GM23248 (cell line): ENCODE data around the gene TAS2R10. TPM values are rescaled to one million over a fixed set of nuclear protein-coding genes. Genes with fewer than 3 reads are reported as not detected.

Experiments
- DNase-seq: peaks from one replicate; pipeline ENCODE4 v3.0.0-alpha.2; 2015
- H2AFZ ChIP-seq: fragments of 200-600 bp; sonication (generic); 2 replicates; pipeline ENCODE4 v1.6.1; 2016; ENCODE audit warnings: antibody characterized with exemption
- H3F3A ChIP-seq: fragments of 200-600 bp; sonication (generic); 2 replicates; pipeline ENCODE4 v1.6.1; 2016; ENCODE audit warnings: mild to moderate bottlenecking, antibody characterized with exemption, mixed run types; ENCODE audit not compliant: insufficient read depth
- H3K27ac ChIP-seq: fragments of 200-600 bp; sonication (generic); 2 replicates; pipeline ENCODE4 v1.5.1; 2016; ENCODE audit warnings: mild to moderate bottlenecking
- H3K27me3 ChIP-seq: fragments of 200-600 bp; sonication (generic); replicated peaks from 2 replicates; pipeline ENCODE4 v1.6.1; 2016; ENCODE audit warnings: mild to moderate bottlenecking; ENCODE audit not compliant: insufficient read depth
- H3K36me3 ChIP-seq: fragments of 200-600 bp; sonication (generic); 2 replicates; pipeline ENCODE4 v1.6.1; 2016; ENCODE audit warnings: low read depth, mild to moderate bottlenecking
- H3K4me1 ChIP-seq: fragments of 200-600 bp; sonication (generic); 2 replicates; pipeline ENCODE4 v1.6.1; 2016; ENCODE audit warnings: mild to moderate bottlenecking; ENCODE audit not compliant: insufficient read depth
- H3K4me2 ChIP-seq: fragments of 200-600 bp; sonication (generic); one replicate; pipeline ENCODE4 v1.6.1; 2016; ENCODE audit warnings: mild to moderate bottlenecking; ENCODE audit not compliant: unreplicated experiment
- H3K4me3 ChIP-seq: fragments of 200-600 bp; sonication (generic); 2 replicates; pipeline ENCODE4 v1.5.1; 2016; ENCODE audit warnings: mild to moderate bottlenecking
- H3K79me2 ChIP-seq: fragments of 200-600 bp; sonication (generic); 2 replicates; pipeline ENCODE4 v1.6.1; 2016; ENCODE audit warnings: mild to moderate bottlenecking; ENCODE audit not compliant: insufficient read depth
- H3K9ac ChIP-seq: fragments of 200-600 bp; sonication (generic); 2 replicates; pipeline ENCODE4 v1.6.1; 2016; ENCODE audit warnings: mild to moderate bottlenecking
- H3K9me2 ChIP-seq: fragments of 200-600 bp; sonication (generic); 2 replicates; pipeline ENCODE4 v1.6.1; 2016; ENCODE audit warnings: mixed run types, mild to moderate bottlenecking, moderate library complexity; ENCODE audit not compliant: insufficient read depth
- H3K9me3 ChIP-seq: fragments of 200-600 bp; sonication (generic); one replicate; pipeline ENCODE4 v1.6.1; 2017; ENCODE audit warnings: low read depth
- H4K20me1 ChIP-seq: fragments of 200-600 bp; sonication (generic); 2 replicates; pipeline ENCODE4 v1.6.0; 2016; ENCODE audit not compliant: insufficient read depth
- EZH2 ChIP-seq: fragments of 200-600 bp; sonication (generic); IDR thresholded peaks from 2 replicates; pipeline ENCODE4 v1.6.1; 2018; ENCODE audit warnings: antibody characterized with exemption, mild to moderate bottlenecking; ENCODE audit not compliant: insufficient read depth, poor library complexity, severe bottlenecking
- EZH2phosphoT487 ChIP-seq: fragments of 200-600 bp; sonication (generic); IDR thresholded peaks from 2 replicates; pipeline ENCODE4 v1.6.1; 2018; ENCODE audit warnings: antibody characterized with exemption, moderate library complexity, mild to moderate bottlenecking, low read depth; ENCODE audit not compliant: insufficient read depth
- WGBS, 2 experiments: methylation state at CpG; one replicate each; pipeline ENCODE4 v1.1.6; 2015 to 2017; ENCODE audit warnings: low lambda C conversion rate in 2 of 2, low coverage in 1 of 2; ENCODE audit errors: missing lambda C conversion rate in 2 of 2; 5-methylcytosine and 5-hydroxymethylcytosine counted together
- in situ Hi-C: fragments of 300-500 bp; cut with MboI; formaldehyde crosslinking; loops from 2 replicates; pipeline ENCODE4 v1.15.0; 2020
- polyA plus RNA-seq: library from polyadenylated mRNA; unstranded; fragments of >200 nt; fragmentation: Nextera tagmentation; extraction: Ambion mirVana; gene quantifications from 2 replicates; pipeline ENCODE4 v1.2.1, GENCODE V29; 2016
- total RNA-seq: library from RNA; depleted of rRNA; stranded (reverse); fragments of >200 nt; shearing (Covaris generic); gene quantifications from 2 replicates; pipeline ENCODE4 v1.2.3, GENCODE V29; 2014; rRNA removed

Gene TAS2R10, protein sequence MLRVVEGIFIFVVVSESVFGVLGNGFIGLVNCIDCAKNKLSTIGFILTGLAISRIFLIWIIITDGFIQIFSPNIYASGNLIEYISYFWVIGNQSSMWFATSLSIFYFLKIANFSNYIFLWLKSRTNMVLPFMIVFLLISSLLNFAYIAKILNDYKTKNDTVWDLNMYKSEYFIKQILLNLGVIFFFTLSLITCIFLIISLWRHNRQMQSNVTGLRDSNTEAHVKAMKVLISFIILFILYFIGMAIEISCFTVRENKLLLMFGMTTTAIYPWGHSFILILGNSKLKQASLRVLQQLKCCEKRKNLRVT
- total RNA-seq (not detected in 2 replicates), polyA plus RNA-seq (not detected in 2 replicates)

DNA sequence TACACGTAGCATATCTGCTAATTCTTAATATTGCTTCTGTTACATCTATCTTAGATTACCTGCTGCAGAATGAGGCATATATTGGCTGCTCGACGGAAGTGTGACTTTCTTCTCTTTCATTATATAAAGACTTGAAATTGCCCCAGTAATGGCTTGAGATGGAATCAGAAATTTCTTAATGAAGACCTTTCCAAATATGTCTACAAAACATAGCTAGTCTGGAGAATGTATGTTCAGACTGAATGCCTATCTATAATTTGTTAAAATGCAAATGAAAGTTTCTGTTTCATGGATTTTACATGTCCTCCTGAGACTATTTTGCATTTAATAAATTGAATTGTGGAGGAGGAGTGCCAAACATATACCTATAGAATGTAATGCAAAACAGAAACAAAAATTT lies at the start of gene TAS2R10:
Gene TAS2R10, minus strand, starts transcription at position 101 of the 400 bp plus-strand sequence. Its CDS starts 89 bp downstream, at position 12.
- Histone ChIP-seq H3K4me1 (no peaks in the 10 kb centered on the region), H3K9me2 (no peaks in the 10 kb centered on the region), H3K79me2 (no peaks in the 10 kb centered on the region), H3K4me3 (no peak within 1 kb of the TSS), H3K27me3 (no peaks in the 10 kb centered on the region), H3K36me3 (no peaks in the 10 kb centered on the region), H3K9ac (no peak within 1 kb of the TSS), H4K20me1 (no peaks in the 10 kb centered on the region), H3K4me2 (no peak within 1 kb of the TSS), H3F3A (no peaks in the 10 kb centered on the region), H2AFZ (no peak within 1 kb of the TSS), H3K9me3 (no peaks in the 10 kb centered on the region), H3K27ac (no peak within 1 kb of the TSS)
- no peak for DNase-seq
- TF ChIP-seq EZH2 (no peak), EZH2phosphoT487 (no peak)
- in situ Hi-C loops: no loop called here
- WGBS, 2 experiments: 59% methylated on average over 3 of the region's 3 CpGs

DNA sequence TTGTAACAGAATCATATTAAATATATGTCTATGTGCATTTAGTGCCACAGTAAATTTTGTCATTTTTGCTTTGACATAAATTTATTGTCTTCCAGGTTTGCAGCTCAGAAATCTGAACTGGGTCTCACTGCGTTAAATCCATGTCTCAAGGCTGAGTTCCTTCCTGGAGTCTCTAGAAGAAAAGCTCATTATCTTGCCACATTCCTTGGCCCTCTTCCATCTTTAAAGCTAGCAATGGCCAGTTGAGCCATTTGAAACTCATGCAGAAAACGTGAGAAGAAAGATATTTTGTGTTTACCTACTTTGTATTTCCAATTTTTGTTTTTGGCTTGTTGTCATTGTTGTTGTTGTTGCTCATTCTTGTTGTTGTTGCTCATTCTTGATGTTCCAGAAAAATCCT lies 47.2 kb upstream of the TAS2R10 start:
- Histone ChIP-seq H3K27ac (no peak overlapping the region), H3K27me3 (no peaks in the 10 kb centered on the region), H2AFZ (no peak overlapping the region), H3F3A (no peaks in the 10 kb centered on the region), H4K20me1 (no peaks in the 10 kb centered on the region), H3K4me1 (no peaks in the 10 kb centered on the region), H3K9ac (no peak overlapping the region), H3K4me3 (no peak overlapping the region), H3K9me3 (no peaks in the 10 kb centered on the region), H3K79me2 (no peaks in the 10 kb centered on the region), H3K9me2 (no peaks in the 10 kb centered on the region), H3K36me3 (no peaks in the 10 kb centered on the region), H3K4me2 (no peak overlapping the region)
- no peak for TF ChIP-seq EZH2phosphoT487
- no peak for TF ChIP-seq EZH2
- 94 to 96% methylated on average over 2 of the region's 2 CpGs for WGBS, 2 experiments
- in situ Hi-C loops: no loop called here
- DNase-seq: no peak

DNA sequence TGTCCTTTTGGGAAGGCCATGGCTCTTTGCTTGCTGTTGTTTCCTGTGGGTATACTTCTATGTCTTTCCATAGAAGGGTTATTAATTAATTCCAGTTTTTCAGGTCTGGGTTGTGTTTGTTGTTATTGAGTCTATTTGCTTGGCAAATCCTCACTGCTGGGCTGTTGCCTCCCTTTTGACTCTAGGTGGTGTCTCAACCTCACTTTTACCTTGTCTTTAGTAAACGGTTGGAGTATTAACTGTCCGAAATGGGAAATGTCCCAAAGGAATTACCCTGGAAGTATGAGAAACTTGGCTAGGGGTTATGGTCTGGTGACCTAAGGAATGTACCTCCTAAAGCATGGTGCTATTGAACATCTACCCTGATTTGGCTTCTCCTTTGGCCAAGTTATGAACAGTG lies 41.2 kb upstream of the TAS2R10 start:
- Histone ChIP-seq H3K79me2 (no peaks in the 10 kb centered on the region), H3K36me3 (no peaks in the 10 kb centered on the region), H2AFZ (no peak overlapping the region), H3K4me1 (no peaks in the 10 kb centered on the region), H3K9me3 (no peaks in the 10 kb centered on the region), H3K9ac (no peak overlapping the region), H3K27ac (no peak overlapping the region), H3K9me2 (no peaks in the 10 kb centered on the region), H3K27me3 (no peaks in the 10 kb centered on the region), H3K4me2 (no peak overlapping the region), H3K4me3 (no peak overlapping the region), H3F3A (no peaks in the 10 kb centered on the region), H4K20me1 (no peaks in the 10 kb centered on the region)
- TF ChIP-seq EZH2 (no peak), EZH2phosphoT487 (no peak)
- WGBS, 2 experiments: 74% methylated on average over 2 of the region's 2 CpGs
- no peak for DNase-seq
- in situ Hi-C loops: no loop called here

DNA sequence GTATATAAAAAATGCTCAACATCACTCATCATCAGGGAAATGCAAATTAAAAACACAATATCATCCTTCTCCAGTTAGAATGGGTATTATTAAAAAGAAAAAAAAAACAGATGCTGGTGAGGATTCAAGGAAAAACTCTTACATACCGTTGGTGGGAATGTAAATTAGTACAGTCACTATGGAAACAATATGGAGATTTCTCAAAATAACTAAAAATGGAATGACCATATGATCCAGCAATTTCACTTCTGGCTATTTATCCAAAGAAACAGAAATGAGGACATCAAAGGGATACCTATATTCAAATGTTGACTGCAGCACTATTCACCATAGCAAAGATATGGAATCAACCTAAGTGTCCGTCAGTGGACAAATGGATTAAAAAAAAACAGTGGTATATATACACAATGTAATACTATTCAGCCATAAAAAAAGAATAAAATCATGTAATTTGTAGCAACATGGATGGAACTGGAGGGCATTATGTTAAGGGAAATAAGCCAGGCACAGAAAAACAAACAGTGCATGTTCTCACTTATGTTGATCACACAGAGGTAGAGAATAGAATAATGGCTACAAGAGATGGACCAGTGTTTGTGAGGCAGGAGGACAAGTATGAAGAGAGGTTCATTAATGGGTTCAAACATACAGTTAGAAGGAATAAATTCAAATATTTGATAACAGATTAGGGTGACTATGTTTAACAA lies 37.5 kb upstream of the TAS2R10 start:
- in situ Hi-C loops: no loop called here
- Histone ChIP-seq H3K9me3 (no peaks in the 10 kb centered on the region), H4K20me1 (no peaks in the 10 kb centered on the region), H3K27me3 (no peaks in the 10 kb centered on the region), H3K79me2 (no peaks in the 10 kb centered on the region), H3K27ac (no peak overlapping the region), H3K4me2 (no peak overlapping the region), H3K9me2 (peaks cover 3% of the 10 kb centered on the region; the same call in 1 of the 2 replicates), H3K9ac (no peak overlapping the region), H2AFZ (no peak overlapping the region), H3K4me1 (no peaks in the 10 kb centered on the region), H3K36me3 (no peaks in the 10 kb centered on the region), H3K4me3 (no peak overlapping the region), H3F3A (no peaks in the 10 kb centered on the region)
- DNase-seq: no peak
- TF ChIP-seq EZH2phosphoT487 (no peak), EZH2 (no peak)
- WGBS, 2 experiments: 74 to 76% methylated on average over 2 of the region's 2 CpGs
